Stimulated activated CD4-positive, alpha-beta T cell treated with anti-CD3 and anti-CD28 coated beads, Interleukin-2, amount 100 ng/mL, for 48 hours (primary cell): Measurements from ENCODE around the gene PDS5A.
"Not testable (repeated sequence)": the region's sequence is repeated elsewhere in the genome, so short reads cannot be mapped to it uniquely, and the experiment has no call there.

ENCODE experiments used
- DNase-seq, 2 donors: peaks; one replicate each; pipeline ENCODE4 v3.0.0-alpha.2; 2020

The PDS5A gene

GRCh38 chr4:39963656-39964055 is 14.1 kb downstream of the PDS5A start:
- no peak for DNase-seq

GRCh38 chr4:39961311-39961877 is 16.3 kb downstream of the PDS5A start:
- DNase-seq = no peak

- DNase-seq = no peak
Measured at GRCh38 chr4:39950861-39951481, 26.7 kb downstream of the PDS5A start.

- no peak for DNase-seq
Measured at GRCh38 chr4:39947963-39948362, 29.7 kb downstream of the PDS5A start.

- DNase-seq = no peak
Measured at GRCh38 chr4:39947417-39947816, 30.3 kb downstream of the PDS5A start.

GRCh38 chr4:39944245-39944644 is 33.5 kb downstream of the PDS5A start:
- not testable (repeated sequence) for DNase-seq

- DNase-seq = no peak
Measured at GRCh38 chr4:39942507-39942906, 35.2 kb downstream of the PDS5A start.

GRCh38 chr4:39941682-39942217 is 36.0 kb downstream of the PDS5A start:
- DNase-seq = no peak

GRCh38 chr4:39937683-39938268 is 39.9 kb downstream of the PDS5A start:
- DNase-seq = no peak

GRCh38 chr4:39936565-39937418 is 40.9 kb downstream of the PDS5A start:
- no peak for DNase-seq

- no peak for DNase-seq
Measured at GRCh38 chr4:39933671-39934590, 43.8 kb downstream of the PDS5A start.

- no peak for DNase-seq
Measured at GRCh38 chr4:39932776-39933402, 44.8 kb downstream of the PDS5A start.

GRCh38 chr4:39931441-39931901 is 46.2 kb downstream of the PDS5A start:
- DNase-seq = no peak

- DNase-seq = no peak
Measured at GRCh38 chr4:39928538-39928937, 49.2 kb downstream of the PDS5A start.

- no peak for DNase-seq
Measured at GRCh38 chr4:39924014-39924413, 53.7 kb downstream of the PDS5A start.

GRCh38 chr4:39922399-39922798 is 55.3 kb downstream of the PDS5A start:
- no peak for DNase-seq

- DNase-seq = no peak
Measured at GRCh38 chr4:39913471-39913870, 64.2 kb downstream of the PDS5A start.

- DNase-seq = no peak
Measured at GRCh38 chr4:39910064-39910463, 67.6 kb downstream of the PDS5A start.

GRCh38 chr4:39908284-39908683 is 69.4 kb downstream of the PDS5A start:
- no peak for DNase-seq

GRCh38 chr4:39905656-39906055 is 72.1 kb downstream of the PDS5A start:
- no peak for DNase-seq

GRCh38 chr4:39905019-39905418 is 72.7 kb downstream of the PDS5A start:
- not testable (repeated sequence) for DNase-seq

GRCh38 chr4:39900966-39901365 is 76.7 kb downstream of the PDS5A start:
- no peak for DNase-seq
